ENCODE measurements around the gene APH1A.

The APH1A gene

GRCh38 chr1:150282558-150282958 lies 13.7 kb upstream of the APH1A start:
- TF ChIP-seq FOXP2 (optimal IDR thresholded peaks at IDR 0.05; ENCODE audit: borderline replicate concordance, extremely low read depth, extremely low read length, insufficient read depth) (no peak), TAF1 (IDR thresholded peaks at IDR 0.05; ENCODE audit: borderline replicate concordance, insufficient read depth, low read length) (no peak), REST (IDR thresholded peaks at IDR 0.05; ENCODE audit: insufficient read depth in 1 of 2, low read depth in 2 of 2, low read length in 2 of 2) (no peak), SIN3A (IDR thresholded peaks at IDR 0.05; ENCODE audit: borderline replicate concordance, insufficient read depth, low read length) (no peak), POLR2AphosphoS5 (IDR thresholded peaks at IDR 0.05; ENCODE audit: low read depth, low read length) (no peak)

GRCh38 chr1:150281758-150282557 lies 13.1 kb upstream of the APH1A start, which contains the start of gene CIART:
Gene CIART (plus strand): TSS chr1:150282554. CDS start chr1:150283268, 714 bp downstream.
- TF ChIP-seq POLR2AphosphoS5 (IDR thresholded peaks at IDR 0.05; ENCODE audit: low read depth, low read length) (no peak), SIN3A (IDR thresholded peaks at IDR 0.05; ENCODE audit: borderline replicate concordance, insufficient read depth, low read length) (no peak), REST (IDR thresholded peaks at IDR 0.05; ENCODE audit: insufficient read depth in 1 of 2, low read depth in 2 of 2, low read length in 2 of 2) (no peak), TAF1 (IDR thresholded peaks at IDR 0.05; ENCODE audit: borderline replicate concordance, insufficient read depth, low read length) (no peak), FOXP2 (optimal IDR thresholded peaks at IDR 0.05; ENCODE audit: borderline replicate concordance, extremely low read depth, extremely low read length, insufficient read depth) (no peak)

- no peak for TF ChIP-seq REST (IDR thresholded peaks at IDR 0.05; ENCODE audit: insufficient read depth in 1 of 2, low read depth in 2 of 2, low read length in 2 of 2)
- TF ChIP-seq TAF1 (IDR thresholded peaks at IDR 0.05; ENCODE audit: borderline replicate concordance, insufficient read depth, low read length): no peak
- no peak for TF ChIP-seq SIN3A (IDR thresholded peaks at IDR 0.05; ENCODE audit: borderline replicate concordance, insufficient read depth, low read length)
Observed at GRCh38 chr1:150281221-150281757, 12.5 kb upstream of the APH1A start.

- TF ChIP-seq FOXP2 (optimal IDR thresholded peaks at IDR 0.05; ENCODE audit: borderline replicate concordance, extremely low read depth, extremely low read length, insufficient read depth): no peak
- TF ChIP-seq TAF1 (IDR thresholded peaks at IDR 0.05; ENCODE audit: borderline replicate concordance, insufficient read depth, low read length): no peak
- TF ChIP-seq POLR2AphosphoS5 (IDR thresholded peaks at IDR 0.05; ENCODE audit: low read depth, low read length): no peak
- TF ChIP-seq REST (IDR thresholded peaks at IDR 0.05; ENCODE audit: insufficient read depth in 1 of 2, low read depth in 2 of 2, low read length in 2 of 2): no peak
- no peak for TF ChIP-seq SIN3A (IDR thresholded peaks at IDR 0.05; ENCODE audit: borderline replicate concordance, insufficient read depth, low read length)
Observed at GRCh38 chr1:150280138-150280707, 11.4 kb upstream of the APH1A start.
